GM18873 (cell line): ENCODE results near the gene APOA4.
A peak's percentile ranks its signal among the peaks of the same experiment; 100 is the strongest.
"Not testable (repeated sequence)": the region's sequence is repeated elsewhere in the genome, so short reads cannot be mapped to it uniquely, and the experiment has no call there.

Experiments used
- ATAC-seq: cut with Tn5 transposase; IDR thresholded peaks from one replicate; pipeline ENCODE4 v1.9.1; 2021; ENCODE audit warnings: mild to moderate bottlenecking, moderate library complexity, moderate number of reproducible peaks; ENCODE audit not compliant: unreplicated experiment, low FRiP score

APOA4 gene

GRCh38 chr11:116849486-116849885 is 26.4 kb upstream of the APOA4 start:
- no peak for ATAC-seq

- no peak for ATAC-seq
Observed at GRCh38 chr11:116849060-116849459, 26.0 kb upstream of the APOA4 start.

- no peak for ATAC-seq
Observed at GRCh38 chr11:116847612-116848011, 24.5 kb upstream of the APOA4 start.

GRCh38 chr11:116844722-116845121 is 21.6 kb upstream of the APOA4 start:
- ATAC-seq = no peak

GRCh38 chr11:116843661-116844060 is 20.6 kb upstream of the APOA4 start:
- ATAC-seq = no peak

GRCh38 chr11:116842909-116843308 is 19.8 kb upstream of the APOA4 start:
- ATAC-seq = no peak

GRCh38 chr11:116842117-116842516 is 19.0 kb upstream of the APOA4 start:
- no peak for ATAC-seq

- ATAC-seq = no peak
Observed at GRCh38 chr11:116840746-116841296, 17.7 kb upstream of the APOA4 start.

GRCh38 chr11:116840224-116840745 is 17.2 kb upstream of the APOA4 start:
- ATAC-seq = no peak

GRCh38 chr11:116838321-116839084 is 15.4 kb upstream of the APOA4 start:
- ATAC-seq = no peak

GRCh38 chr11:116837231-116838091 is 14.4 kb upstream of the APOA4 start, which contains the start of gene APOA1:
Gene APOA1 (minus strand): TSS chr11:116837622. CDS start chr11:116837387, 235 bp downstream.
- ATAC-seq = no peak

GRCh38 chr11:116836632-116836991 is 13.5 kb upstream of the APOA4 start:
- no peak for ATAC-seq

GRCh38 chr11:116835791-116836631 is 12.9 kb upstream of the APOA4 start:
- ATAC-seq = peak; percentile 63

GRCh38 chr11:116835042-116835772 is 12.1 kb upstream of the APOA4 start:
- ATAC-seq = no peak

GRCh38 chr11:116834535-116835041 is 11.5 kb upstream of the APOA4 start:
- not testable (repeated sequence) for ATAC-seq

GRCh38 chr11:116833816-116834534 is 10.9 kb upstream of the APOA4 start:
- no peak for ATAC-seq

- ATAC-seq = no peak
Observed at GRCh38 chr11:116833491-116833815, 10.3 kb upstream of the APOA4 start.

GRCh38 chr11:116832350-116833290 is 9.5 kb upstream of the APOA4 start:
- ATAC-seq = no peak
